T47D (cell line): ENCODE measurements around the gene NCKAP5L.

Source experiments
- DNase-seq, 2 experiments: peaks; one replicate each; pipeline versions ENCODE4 v3.0.0 to v3.0.0-alpha.2; 2011 to 2012; ENCODE audit warnings: low read depth in 1 of 2, low spot score in 1 of 2
- JUND ChIP-seq: IDR thresholded peaks from 2 replicates; pipeline ENCODE4 v1.6.1; 2012; ENCODE audit warnings: low read depth
- in situ Hi-C: cut with HindIII; loops from 2 replicates; pipeline ENCODE4 v1.10.0; 2016; ENCODE audit warnings: low sequenced_read_pairs, low pct_unique_long_range_greater_than_20kb

The NCKAP5L gene

GRCh38 chr12:49809906-49810389 lies 18.3 kb downstream of the NCKAP5L start:
- in situ Hi-C loops: no loop called here
- DNase-seq: no peak
- no peak for TF ChIP-seq JUND

GRCh38 chr12:49809381-49809905 lies 18.8 kb downstream of the NCKAP5L start:
- no peak for DNase-seq
- in situ Hi-C loops: no loop called here
- no peak for TF ChIP-seq JUND

GRCh38 chr12:49808686-49809380 lies 19.4 kb downstream of the NCKAP5L start:
- TF ChIP-seq JUND: no peak
- in situ Hi-C loops: no loop called here
- DNase-seq: no peak

GRCh38 chr12:49807991-49808580 lies 20.1 kb downstream of the NCKAP5L start:
- in situ Hi-C loops: no loop called here
- TF ChIP-seq JUND: no peak
- DNase-seq: no peak

- no peak for TF ChIP-seq JUND
- in situ Hi-C loops: no loop called here
- no peak for DNase-seq
Observed at GRCh38 chr12:49806877-49807276, 21.3 kb downstream of the NCKAP5L start.

GRCh38 chr12:49806321-49806813 lies 21.8 kb downstream of the NCKAP5L start:
- in situ Hi-C loops: no loop called here
- TF ChIP-seq JUND: no peak
- no peak for DNase-seq

GRCh38 chr12:49805409-49805808 lies 22.8 kb downstream of the NCKAP5L start:
- in situ Hi-C loops: no loop called here
- DNase-seq: no peak
- TF ChIP-seq JUND: no peak

- no peak for DNase-seq
- in situ Hi-C loops: no loop called here
- TF ChIP-seq JUND: no peak
Observed at GRCh38 chr12:49804821-49805220, 23.4 kb downstream of the NCKAP5L start.

- in situ Hi-C loops: no loop called here
- no peak for DNase-seq
Observed at GRCh38 chr12:49803693-49804450, 24.3 kb downstream of the NCKAP5L start.

GRCh38 chr12:49801141-49802063 lies 26.8 kb downstream of the NCKAP5L start:
- no peak for DNase-seq
- in situ Hi-C loops: no loop called here
- no peak for TF ChIP-seq JUND

More at GRCh38 chr12:49803693-49804450, 24.3 kb downstream of the NCKAP5L start:
- TF ChIP-seq JUND: no peak

GRCh38 chr12:49800421-49801140 lies 27.6 kb downstream of the NCKAP5L start:
- in situ Hi-C loops: no loop called here
- DNase-seq: no peak
- TF ChIP-seq JUND: no peak
